ENCODE results near the gene RASD1. TPM values are rescaled to one million over a fixed set of nuclear protein-coding genes. Genes with fewer than 3 reads are reported as not detected.
"Not testable (repeated sequence)": the region's sequence is repeated elsewhere in the genome, so short reads cannot be mapped to it uniquely, and the experiment has no call there.

The RASD1 gene
- total RNA-seq, 1 experiment from 2014 or later = not detected

DNA sequence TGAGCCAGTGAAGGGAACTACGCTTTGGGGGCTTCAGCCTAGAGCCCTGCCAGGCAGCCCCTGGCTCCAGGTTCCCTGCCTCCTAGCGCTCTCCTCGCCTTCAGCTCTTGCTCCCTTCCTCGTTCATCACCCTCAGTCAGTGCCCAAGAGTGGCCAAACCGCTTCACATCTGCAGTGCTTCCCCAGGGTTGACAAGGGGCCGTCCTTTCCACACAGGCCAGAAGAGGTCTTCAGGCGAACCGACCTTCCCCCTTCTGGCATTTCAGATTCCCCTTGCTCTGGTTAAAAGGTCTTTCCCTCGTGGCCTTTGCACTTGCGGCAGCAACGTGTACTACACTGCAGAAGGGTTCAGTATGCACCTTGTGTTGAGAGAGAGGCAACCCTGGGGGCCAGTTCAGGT lies 4.1 kb downstream of the RASD1 start:
- no peaks in the 10 kb centered on the region for H3K4me1 Mint-ChIP-seq (ENCODE audit: low read depth, unreplicated experiment)
- H3K4me3 Mint-ChIP-seq (ENCODE audit: low read depth, unreplicated experiment) = no peak overlapping the region
- intact Hi-C loops (cut with micrococcal nuclease; ENCODE audit: unreplicated experiment) = no loop called here
- CTCF ChIA-PET = no interaction called here
- TF ChIP-seq, protein P1, sequence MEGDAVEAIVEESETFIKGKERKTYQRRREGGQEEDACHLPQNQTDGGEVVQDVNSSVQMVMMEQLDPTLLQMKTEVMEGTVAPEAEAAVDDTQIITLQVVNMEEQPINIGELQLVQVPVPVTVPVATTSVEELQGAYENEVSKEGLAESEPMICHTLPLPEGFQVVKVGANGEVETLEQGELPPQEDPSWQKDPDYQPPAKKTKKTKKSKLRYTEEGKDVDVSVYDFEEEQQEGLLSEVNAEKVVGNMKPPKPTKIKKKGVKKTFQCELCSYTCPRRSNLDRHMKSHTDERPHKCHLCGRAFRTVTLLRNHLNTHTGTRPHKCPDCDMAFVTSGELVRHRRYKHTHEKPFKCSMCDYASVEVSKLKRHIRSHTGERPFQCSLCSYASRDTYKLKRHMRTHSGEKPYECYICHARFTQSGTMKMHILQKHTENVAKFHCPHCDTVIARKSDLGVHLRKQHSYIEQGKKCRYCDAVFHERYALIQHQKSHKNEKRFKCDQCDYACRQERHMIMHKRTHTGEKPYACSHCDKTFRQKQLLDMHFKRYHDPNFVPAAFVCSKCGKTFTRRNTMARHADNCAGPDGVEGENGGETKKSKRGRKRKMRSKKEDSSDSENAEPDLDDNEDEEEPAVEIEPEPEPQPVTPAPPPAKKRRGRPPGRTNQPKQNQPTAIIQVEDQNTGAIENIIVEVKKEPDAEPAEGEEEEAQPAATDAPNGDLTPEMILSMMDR (IDR thresholded peaks at IDR 0.05; ENCODE audit: unreplicated experiment) = no peak
- DNase-seq = no peak
- H3K9me3 Mint-ChIP-seq (ENCODE audit: low read depth, unreplicated experiment) = no peaks in the 10 kb centered on the region
- BruUV-seq (replicated peaks) = no TSS peak
- H3K27ac Mint-ChIP-seq (ENCODE audit: unreplicated experiment) = no peak overlapping the region
- no peaks in the 10 kb centered on the region for H3K27me3 Mint-ChIP-seq (ENCODE audit: unreplicated experiment)
- peaks cover 26% of the 10 kb centered on the region for H3K36me3 Mint-ChIP-seq (ENCODE audit: insufficient read depth, unreplicated experiment)

DNA sequence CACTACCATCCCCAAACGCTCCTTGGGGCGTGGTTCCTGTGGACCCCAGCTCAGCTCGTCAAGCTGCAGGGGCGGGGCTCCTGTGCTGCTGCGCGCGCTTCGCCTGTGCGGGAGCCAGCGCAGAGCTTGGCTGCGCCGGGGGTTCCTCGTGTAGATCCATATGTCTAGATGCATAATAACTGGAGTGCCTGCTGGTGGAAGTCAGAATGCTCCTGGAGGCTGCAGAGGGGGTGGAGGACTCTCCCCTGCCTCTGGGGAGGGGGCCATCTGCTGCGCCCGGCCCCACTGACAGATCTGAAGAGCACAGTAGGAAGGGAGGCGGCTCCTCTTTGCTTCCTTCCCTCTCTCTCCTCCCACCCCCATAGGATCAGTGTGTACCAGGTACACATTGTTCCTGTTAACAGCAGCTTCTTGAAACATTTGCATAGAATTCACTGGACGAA lies 4.6 kb downstream of the RASD1 start:
- TF ChIP-seq, protein P1 (IDR thresholded peaks at IDR 0.05; ENCODE audit: unreplicated experiment) = no peak
- H3K27me3 Mint-ChIP-seq (ENCODE audit: unreplicated experiment) = no peaks in the 10 kb centered on the region
- intact Hi-C loops (cut with micrococcal nuclease; ENCODE audit: unreplicated experiment) = no loop called here
- CTCF ChIA-PET = no interaction called here
- H3K4me3 Mint-ChIP-seq (ENCODE audit: low read depth, unreplicated experiment) = no peak overlapping the region
- H3K36me3 Mint-ChIP-seq (ENCODE audit: insufficient read depth, unreplicated experiment) = peaks cover 27% of the 10 kb centered on the region
- BruUV-seq (replicated peaks) = no TSS peak
- no peaks in the 10 kb centered on the region for H3K9me3 Mint-ChIP-seq (ENCODE audit: low read depth, unreplicated experiment)
- H3K4me1 Mint-ChIP-seq (ENCODE audit: low read depth, unreplicated experiment) = no peaks in the 10 kb centered on the region
- no peak overlapping the region for H3K27ac Mint-ChIP-seq (ENCODE audit: unreplicated experiment)
- no peak for DNase-seq

- H3K36me3 Mint-ChIP-seq (ENCODE audit: insufficient read depth, unreplicated experiment) = peaks cover 27% of the 10 kb centered on the region
- no peaks in the 10 kb centered on the region for H3K4me1 Mint-ChIP-seq (ENCODE audit: low read depth, unreplicated experiment)
- no peak overlapping the region for H3K27ac Mint-ChIP-seq (ENCODE audit: unreplicated experiment)
- H3K9me3 Mint-ChIP-seq (ENCODE audit: low read depth, unreplicated experiment) = no peaks in the 10 kb centered on the region
- TF ChIP-seq, protein P1 (IDR thresholded peaks at IDR 0.05; ENCODE audit: unreplicated experiment) = no peak
- H3K27me3 Mint-ChIP-seq (ENCODE audit: unreplicated experiment) = no peaks in the 10 kb centered on the region
- no peak for DNase-seq
- CTCF ChIA-PET = no interaction called here
- H3K4me3 Mint-ChIP-seq (ENCODE audit: low read depth, unreplicated experiment) = no peak overlapping the region
- intact Hi-C loops (cut with micrococcal nuclease; ENCODE audit: unreplicated experiment) = no loop called here
- no TSS peak for BruUV-seq (replicated peaks)
These were observed 5.1 kb downstream of the RASD1 start for GRCh38 chr17:17491031-17491471.

- no peaks in the 10 kb centered on the region for H3K4me1 Mint-ChIP-seq (ENCODE audit: low read depth, unreplicated experiment)
- H3K9me3 Mint-ChIP-seq (ENCODE audit: low read depth, unreplicated experiment) = no peaks in the 10 kb centered on the region
- intact Hi-C loops (cut with micrococcal nuclease; ENCODE audit: unreplicated experiment) = no loop called here
- H3K27ac Mint-ChIP-seq (ENCODE audit: unreplicated experiment) = no peak overlapping the region
- DNase-seq = no peak
- no TSS peak for BruUV-seq (replicated peaks)
- H3K36me3 Mint-ChIP-seq (ENCODE audit: insufficient read depth, unreplicated experiment) = peaks cover 33% of the 10 kb centered on the region
- H3K4me3 Mint-ChIP-seq (ENCODE audit: low read depth, unreplicated experiment) = no peak overlapping the region
- CTCF ChIA-PET = interaction anchor here (0.5 kb wide), 1 partner anchor 48 kb away, joined by 3 read pairs; no protein-coding TSS in a partner anchor
- H3K27me3 Mint-ChIP-seq (ENCODE audit: unreplicated experiment) = no peaks in the 10 kb centered on the region
- TF ChIP-seq, protein P1 (IDR thresholded peaks at IDR 0.05; ENCODE audit: unreplicated experiment) = no peak
These were observed 8.2 kb downstream of the RASD1 start for GRCh38 chr17:17487998-17488397.

DNA sequence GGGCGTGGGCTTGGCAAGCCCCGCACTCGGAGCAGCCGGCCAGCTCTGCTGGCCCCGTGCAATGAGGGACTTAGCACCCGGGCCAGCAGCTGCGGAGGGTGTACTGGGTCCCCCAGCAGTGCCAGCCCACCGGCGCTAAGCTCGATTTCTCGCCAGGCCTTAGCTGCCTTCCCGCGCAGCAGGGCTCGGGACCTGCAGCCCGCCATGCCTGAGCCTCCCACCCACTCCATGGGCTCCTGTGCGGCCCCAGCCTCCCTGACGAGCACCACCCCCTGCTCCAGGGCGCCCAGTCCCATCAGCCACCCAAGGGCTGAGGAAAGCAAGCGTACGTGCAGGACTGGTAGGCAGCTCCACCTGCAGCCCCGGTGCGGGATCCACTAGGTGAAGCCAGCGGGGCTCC lies 9.8 kb downstream of the RASD1 start:
- H3K4me3 Mint-ChIP-seq (ENCODE audit: low read depth, unreplicated experiment); CTCF ChIA-PET; H3K27ac Mint-ChIP-seq (ENCODE audit: unreplicated experiment); H3K27me3 Mint-ChIP-seq (ENCODE audit: unreplicated experiment); H3K4me1 Mint-ChIP-seq (ENCODE audit: low read depth, unreplicated experiment); H3K9me3 Mint-ChIP-seq (ENCODE audit: low read depth, unreplicated experiment); BruUV-seq (replicated peaks); intact Hi-C loops (cut with micrococcal nuclease; ENCODE audit: unreplicated experiment); DNase-seq: not testable (repeated sequence)
- peaks cover 24% of the 10 kb centered on the region for H3K36me3 Mint-ChIP-seq (ENCODE audit: insufficient read depth, unreplicated experiment)

Data from Calu3 (cell line).